IMR-90 (cell line): ENCODE data around the gene SEMA4D. TPM values are rescaled to one million over a fixed set of nuclear protein-coding genes. Genes with fewer than 3 reads are reported as not detected.

Experiments
- ATAC-seq: fragments of 200-7000 bp; cut with Tn5 transposase; 2 replicates; pipeline ENCODE4 v1.9.1; 2020; ENCODE audit warnings: low read depth, mild to moderate bottlenecking, moderate library complexity
- BruUV-seq: library from RNA; stranded (reverse); fragments of 400-500 nt; replicated peaks from 2 replicates; lab custom pipeline; 2021; lab: Mats Ljungman, UMichigan
- CTCF ChIA-PET: fragments of 300-600 bp; formaldehyde crosslinking; extraction: SDS; loops from one replicate; lab custom pipeline; 2021; ENCODE audit warnings: antibody characterized with exemption; lab: Yijun Ruan, JAX
- POLR2A ChIA-PET: fragments of 300-600 bp; sonication (Branson Sonifier 250); formaldehyde crosslinking; loops from one replicate; lab custom pipeline; 2022; ENCODE audit warnings: antibody characterized with exemption; ENCODE audit not compliant: unreplicated experiment; lab: Charles Lee
- DNase-seq: peaks from one replicate; pipeline ENCODE4 v3.0.0; 2013
- H2AFZ ChIP-seq: replicated peaks from 2 replicates; pipeline ENCODE3; 2013; ENCODE audit warnings: low read length, mild to moderate bottlenecking; ENCODE audit not compliant: poor library complexity
- H2AK5ac ChIP-seq: 2 replicates; pipeline ENCODE4 v1.6.1; 2013; ENCODE audit warnings: low read depth, low read length, inconsistent platforms
- H2AK9ac ChIP-seq: replicated peaks from 2 replicates; pipeline ENCODE3; 2013; ENCODE audit warnings: mild to moderate bottlenecking, low read depth, low read length, moderate library complexity; ENCODE audit not compliant: poor library complexity
- H2BK120ac ChIP-seq: 2 replicates; pipeline ENCODE4 v1.6.1; 2013; ENCODE audit warnings: low read depth, low read length, inconsistent platforms
- H2BK15ac ChIP-seq: 3 replicates; pipeline ENCODE4 v1.6.1; 2013; ENCODE audit warnings: low read depth, low read length, inconsistent platforms
- H2BK20ac ChIP-seq: 2 replicates; pipeline ENCODE4 v1.6.1; 2013; ENCODE audit warnings: low read depth, mild to moderate bottlenecking, inconsistent platforms, low read length, moderate library complexity
- H2BK5ac ChIP-seq: 2 replicates; pipeline ENCODE4 v1.6.1; 2013; ENCODE audit warnings: mild to moderate bottlenecking, low read depth, low read length, inconsistent platforms; ENCODE audit not compliant: poor library complexity, severe bottlenecking
- H3K14ac ChIP-seq: replicated peaks from 2 replicates; pipeline ENCODE4 v1.6.1; 2013; ENCODE audit warnings: low read depth, low read length, inconsistent platforms
- H3K18ac ChIP-seq: 2 replicates; pipeline ENCODE4 v1.6.1; 2013; ENCODE audit warnings: low read depth, low read length, control low read depth
- H3K23ac ChIP-seq: 2 replicates; pipeline ENCODE4 v1.6.1; 2013; ENCODE audit warnings: low read depth, low read length, inconsistent platforms
- H3K27ac ChIP-seq: 2 replicates; pipeline ENCODE4 v1.5.1; 2013; ENCODE audit warnings: mild to moderate bottlenecking, control low read depth, low read length; ENCODE audit not compliant: insufficient read depth
- H3K27me3 ChIP-seq: 2 replicates; pipeline ENCODE4 v1.6.1; 2013; ENCODE audit warnings: low read length; ENCODE audit not compliant: control insufficient read depth, insufficient read depth
- H3K36me3 ChIP-seq: 2 replicates; pipeline ENCODE4 v1.6.1; 2013; ENCODE audit warnings: low read length, mixed read lengths; ENCODE audit not compliant: control insufficient read depth, insufficient read depth
- H3K4ac ChIP-seq: 2 replicates; pipeline ENCODE4 v1.6.1; 2013; ENCODE audit warnings: low read depth, low read length, inconsistent platforms
- H3K4me1 ChIP-seq: 2 replicates; pipeline ENCODE4 v1.6.1; 2013; ENCODE audit warnings: low read length, mixed read lengths; ENCODE audit not compliant: control insufficient read depth, insufficient read depth
- H3K4me2 ChIP-seq: 2 replicates; pipeline ENCODE4 v1.6.1; 2013; ENCODE audit warnings: low read depth, mild to moderate bottlenecking, control low read depth, low read length, moderate library complexity
- H3K4me3 ChIP-seq: 2 replicates; pipeline ENCODE4 v1.5.1; 2013; ENCODE audit warnings: low read depth, mild to moderate bottlenecking, control low read depth, low read length, moderate library complexity; ENCODE audit not compliant: insufficient read depth
- H3K56ac ChIP-seq: 2 replicates; pipeline ENCODE4 v1.6.1; 2013; ENCODE audit warnings: low read length, inconsistent platforms; ENCODE audit not compliant: insufficient read depth; ENCODE audit errors: extremely low read depth
- H3K79me1 ChIP-seq, 2 experiments: 2 replicates each; pipeline ENCODE4 v1.6.1; 2013; ENCODE audit warnings: low read length in 2 of 2, inconsistent platforms in 1 of 2, low read depth in 1 of 2
- H3K9ac ChIP-seq: 2 replicates; pipeline ENCODE4 v1.6.1; 2013; ENCODE audit warnings: low read depth, low read length, control low read depth
- H3K9me1 ChIP-seq: 2 replicates; pipeline ENCODE4 v1.6.1; 2013; ENCODE audit warnings: low read length, inconsistent platforms; ENCODE audit not compliant: insufficient read depth
- H3K9me3 ChIP-seq: 2 replicates; pipeline ENCODE4 v1.6.1; 2013; ENCODE audit warnings: low read length; ENCODE audit not compliant: control insufficient read depth, insufficient read depth
- H4K20me1 ChIP-seq: 2 replicates; pipeline ENCODE4 v1.6.1; 2013; ENCODE audit warnings: low read length, inconsistent platforms; ENCODE audit not compliant: insufficient read depth
- H4K5ac ChIP-seq: 2 replicates; pipeline ENCODE4 v1.6.1; 2013; ENCODE audit warnings: mild to moderate bottlenecking, low read depth, low read length, control low read depth
- H4K8ac ChIP-seq, 2 experiments: 2 replicates each; pipeline ENCODE4 v1.6.1; 2013; ENCODE audit warnings: low read depth in 2 of 2, low read length in 2 of 2, control low read depth in 1 of 2, inconsistent platforms in 1 of 2
- H4K91ac ChIP-seq: 2 replicates; pipeline ENCODE4 v1.6.1; 2013; ENCODE audit warnings: low read depth, low read length, inconsistent platforms; ENCODE audit not compliant: insufficient read depth
- MXI1 ChIP-seq: IDR thresholded peaks from 2 replicates; pipeline ENCODE4 v1.6.1; 2012; ENCODE audit warnings: low read depth, mild to moderate bottlenecking, low read length, moderate library complexity, borderline replicate concordance
- RCOR1 ChIP-seq: IDR thresholded peaks from 2 replicates; pipeline ENCODE4 v1.6.1; 2012; ENCODE audit warnings: mild to moderate bottlenecking, low read length, improper control_type of control experiment; ENCODE audit not compliant: insufficient replicate concordance
- WGBS, 2 experiments: methylation state at CpG; one replicate each; pipeline versions ENCODE4 v1.1.5 to v1.1.7; 2013; ENCODE audit warnings: missing lambda C conversion rate in 2 of 2; ENCODE audit not compliant: insufficient read length in 1 of 2; ENCODE audit errors: extremely low coverage in 2 of 2; 5-methylcytosine and 5-hydroxymethylcytosine counted together
- dilution Hi-C: fragments of 300-500 bp; cut with HindIII; formaldehyde crosslinking; loops from one replicate; pipeline ENCODE4 v1.14.3; 2018; ENCODE audit warnings: low sequenced_read_pairs; ENCODE audit not compliant: unreplicated experiment
- in situ Hi-C: fragments of 300-500 bp; cut with MboI; formaldehyde crosslinking; loops from 3 replicates; pipeline ENCODE4 v1.14.3; 2019; ENCODE audit warnings: low sequenced_read_pairs, inconsistent platforms, mixed read lengths
- intact Hi-C: fragments of 100-400 bp; cut with micrococcal nuclease; formaldehyde crosslinking; loops from 2 replicates; pipeline ENCODE4 v1.10.0; 2022
- polyA plus RNA-seq, 3 experiments: library from polyadenylated mRNA; depleted of rRNA; stranded (reverse); fragments of >200 nt; gene quantifications; 2 replicates each; pipeline ENCODE4 v1.2.3, GENCODE V29; 2012; ENCODE audit warnings: low replicate concordance in 1 of 3
- total RNA-seq: library from RNA; depleted of rRNA; stranded (reverse); fragments of >200 nt; gene quantifications from 2 replicates; pipeline ENCODE4 v1.2.3, GENCODE V29; 2012
- TF ChIP-seq, protein P1 (sequence below): fragments of 150-350 bp; IDR thresholded peaks from 2 replicates; pipeline ENCODE4 v1.6.1; 2016; ENCODE audit warnings: low read depth, mild to moderate bottlenecking, low read length, moderate library complexity, borderline replicate concordance

Gene SEMA4D
- total and polyA plus RNA-seq, 2 of the 4 experiments (the other 2 are of a cell fraction) = 0.90 to 1.5 TPM

DNA sequence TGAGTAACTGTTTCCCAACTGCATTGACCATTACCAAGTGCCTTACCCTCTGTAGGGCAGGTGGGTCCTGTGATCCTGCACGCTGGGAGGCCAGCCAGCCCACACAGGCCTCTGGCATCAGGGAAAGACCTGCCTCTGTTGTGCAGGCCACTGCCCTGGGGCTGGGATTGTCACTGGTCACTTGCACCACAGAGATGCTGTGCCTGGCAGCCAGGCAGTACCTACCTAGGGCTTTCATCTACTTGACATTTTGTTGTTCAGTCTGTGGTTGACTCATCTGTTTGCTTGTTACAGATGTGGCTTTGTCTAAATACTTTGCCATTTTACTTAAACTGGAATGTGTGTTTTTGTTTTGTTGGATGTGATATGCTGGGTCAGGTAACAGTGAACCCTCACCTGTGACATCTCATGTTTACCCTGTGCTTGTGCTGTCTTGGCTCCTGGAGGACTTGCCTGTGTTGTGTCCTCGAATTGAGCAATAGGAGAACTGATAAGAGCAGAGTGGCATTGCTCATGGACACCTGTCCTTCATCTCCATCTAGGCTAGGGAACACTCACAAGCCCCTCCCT is 146.8 kb downstream of the SEMA4D start:
- Histone ChIP-seq H2AFZ (no peak overlapping the region), H3K4me3 (no peak overlapping the region), H3K79me1 (peaks cover 4 to 17% of the 10 kb centered on the region in 2 experiments; a peak in 3 of 4 replicates), H3K4ac (no peak overlapping the region), H3K9me3 (no peaks in the 10 kb centered on the region), H3K56ac (no peak overlapping the region), H3K4me1 (peaks cover 5% of the 10 kb centered on the region; the same call in 1 of the 2 replicates), H3K18ac (no peak overlapping the region), H3K27me3 (no peaks in the 10 kb centered on the region), H2AK5ac (no peak overlapping the region), H4K20me1 (peaks cover 4% of the 10 kb centered on the region; the same call in 1 of the 2 replicates), H3K36me3 (peaks cover 71% of the 10 kb centered on the region), H4K91ac (no peak overlapping the region), H4K8ac (no peak overlapping the region), H2BK15ac (no peak overlapping the region), H3K27ac (no peak overlapping the region), H3K9me1 (peaks cover 3% of the 10 kb centered on the region; the same call in 1 of the 2 replicates), H3K23ac (no peak overlapping the region), H3K9ac (no peak overlapping the region), H4K5ac (no peak overlapping the region), H2BK5ac (no peak overlapping the region), H3K14ac (no peak overlapping the region), H2BK120ac (no peak overlapping the region), H2AK9ac (no peak overlapping the region), H2BK20ac (no peak overlapping the region), H3K4me2 (no peak overlapping the region)
- ChIA-PET POLR2A (no interaction called here), CTCF (no interaction called here)
- BruUV-seq = no TSS peak
- dilution Hi-C loops (no loop called here), in situ Hi-C loops (no loop called here), intact Hi-C loops (no loop called here)
- DNase-seq = no peak
- TF ChIP-seq RCOR1 = no peak
- TF ChIP-seq, protein P1, sequence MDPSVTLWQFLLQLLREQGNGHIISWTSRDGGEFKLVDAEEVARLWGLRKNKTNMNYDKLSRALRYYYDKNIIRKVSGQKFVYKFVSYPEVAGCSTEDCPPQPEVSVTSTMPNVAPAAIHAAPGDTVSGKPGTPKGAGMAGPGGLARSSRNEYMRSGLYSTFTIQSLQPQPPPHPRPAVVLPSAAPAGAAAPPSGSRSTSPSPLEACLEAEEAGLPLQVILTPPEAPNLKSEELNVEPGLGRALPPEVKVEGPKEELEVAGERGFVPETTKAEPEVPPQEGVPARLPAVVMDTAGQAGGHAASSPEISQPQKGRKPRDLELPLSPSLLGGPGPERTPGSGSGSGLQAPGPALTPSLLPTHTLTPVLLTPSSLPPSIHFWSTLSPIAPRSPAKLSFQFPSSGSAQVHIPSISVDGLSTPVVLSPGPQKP = no peak
- TF ChIP-seq MXI1 = no peak
- WGBS, 2 experiments = 100% methylated on average over 1 of the region's 2 CpGs; no CpG with 5 or more reads in 1 of the 2 experiments
- no peak for ATAC-seq
